ENCODE data around the gene KRT84. TPM values are rescaled to one million over a fixed set of nuclear protein-coding genes. Genes with fewer than 3 reads are reported as not detected.

KRT84 gene
- total RNA-seq, 1 experiment from 2014 or later = not detected

DNA sequence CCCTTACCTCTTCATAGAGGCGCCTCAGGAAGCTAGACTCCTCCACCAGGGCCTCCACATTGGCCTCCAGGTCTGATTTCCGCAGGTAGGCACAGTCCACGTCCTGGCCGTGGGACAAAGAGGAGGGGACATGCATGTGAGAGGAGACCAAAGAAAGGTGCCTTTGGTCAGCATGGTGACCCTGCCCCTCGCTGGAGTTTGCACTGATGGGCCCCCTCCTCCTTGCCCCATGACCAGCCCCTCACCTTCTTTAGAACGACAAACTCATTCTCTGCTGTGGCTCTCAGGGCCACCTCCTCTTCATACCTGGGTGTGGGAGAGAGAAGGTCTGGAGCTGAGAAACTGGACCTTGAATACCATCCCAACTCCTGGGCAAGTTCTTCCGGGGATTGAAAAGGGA, 21.4 kb downstream of the KRT84 start:
- TF ChIP-seq, protein P1, sequence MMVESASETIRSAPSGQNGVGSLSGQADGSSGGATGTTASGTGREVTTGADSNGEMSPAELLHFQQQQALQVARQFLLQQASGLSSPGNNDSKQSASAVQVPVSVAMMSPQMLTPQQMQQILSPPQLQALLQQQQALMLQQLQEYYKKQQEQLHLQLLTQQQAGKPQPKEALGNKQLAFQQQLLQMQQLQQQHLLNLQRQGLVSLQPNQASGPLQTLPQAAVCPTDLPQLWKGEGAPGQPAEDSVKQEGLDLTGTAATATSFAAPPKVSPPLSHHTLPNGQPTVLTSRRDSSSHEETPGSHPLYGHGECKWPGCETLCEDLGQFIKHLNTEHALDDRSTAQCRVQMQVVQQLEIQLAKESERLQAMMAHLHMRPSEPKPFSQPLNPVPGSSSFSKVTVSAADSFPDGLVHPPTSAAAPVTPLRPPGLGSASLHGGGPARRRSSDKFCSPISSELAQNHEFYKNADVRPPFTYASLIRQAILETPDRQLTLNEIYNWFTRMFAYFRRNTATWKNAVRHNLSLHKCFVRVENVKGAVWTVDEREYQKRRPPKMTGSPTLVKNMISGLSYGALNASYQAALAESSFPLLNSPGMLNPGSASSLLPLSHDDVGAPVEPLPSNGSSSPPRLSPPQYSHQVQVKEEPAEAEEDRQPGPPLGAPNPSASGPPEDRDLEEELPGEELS (CRISPR knock-in tag; IDR thresholded peaks at IDR 0.05) = no peak
- TF ChIP-seq SP1 (CRISPR knock-in tag; conservative IDR thresholded peaks at IDR 0.05) = no peak
- TF ChIP-seq, protein P2, sequence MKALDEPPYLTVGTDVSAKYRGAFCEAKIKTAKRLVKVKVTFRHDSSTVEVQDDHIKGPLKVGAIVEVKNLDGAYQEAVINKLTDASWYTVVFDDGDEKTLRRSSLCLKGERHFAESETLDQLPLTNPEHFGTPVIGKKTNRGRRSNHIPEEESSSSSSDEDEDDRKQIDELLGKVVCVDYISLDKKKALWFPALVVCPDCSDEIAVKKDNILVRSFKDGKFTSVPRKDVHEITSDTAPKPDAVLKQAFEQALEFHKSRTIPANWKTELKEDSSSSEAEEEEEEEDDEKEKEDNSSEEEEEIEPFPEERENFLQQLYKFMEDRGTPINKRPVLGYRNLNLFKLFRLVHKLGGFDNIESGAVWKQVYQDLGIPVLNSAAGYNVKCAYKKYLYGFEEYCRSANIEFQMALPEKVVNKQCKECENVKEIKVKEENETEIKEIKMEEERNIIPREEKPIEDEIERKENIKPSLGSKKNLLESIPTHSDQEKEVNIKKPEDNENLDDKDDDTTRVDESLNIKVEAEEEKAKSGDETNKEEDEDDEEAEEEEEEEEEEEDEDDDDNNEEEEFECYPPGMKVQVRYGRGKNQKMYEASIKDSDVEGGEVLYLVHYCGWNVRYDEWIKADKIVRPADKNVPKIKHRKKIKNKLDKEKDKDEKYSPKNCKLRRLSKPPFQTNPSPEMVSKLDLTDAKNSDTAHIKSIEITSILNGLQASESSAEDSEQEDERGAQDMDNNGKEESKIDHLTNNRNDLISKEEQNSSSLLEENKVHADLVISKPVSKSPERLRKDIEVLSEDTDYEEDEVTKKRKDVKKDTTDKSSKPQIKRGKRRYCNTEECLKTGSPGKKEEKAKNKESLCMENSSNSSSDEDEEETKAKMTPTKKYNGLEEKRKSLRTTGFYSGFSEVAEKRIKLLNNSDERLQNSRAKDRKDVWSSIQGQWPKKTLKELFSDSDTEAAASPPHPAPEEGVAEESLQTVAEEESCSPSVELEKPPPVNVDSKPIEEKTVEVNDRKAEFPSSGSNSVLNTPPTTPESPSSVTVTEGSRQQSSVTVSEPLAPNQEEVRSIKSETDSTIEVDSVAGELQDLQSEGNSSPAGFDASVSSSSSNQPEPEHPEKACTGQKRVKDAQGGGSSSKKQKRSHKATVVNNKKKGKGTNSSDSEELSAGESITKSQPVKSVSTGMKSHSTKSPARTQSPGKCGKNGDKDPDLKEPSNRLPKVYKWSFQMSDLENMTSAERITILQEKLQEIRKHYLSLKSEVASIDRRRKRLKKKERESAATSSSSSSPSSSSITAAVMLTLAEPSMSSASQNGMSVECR (CRISPR knock-in tag; IDR thresholded peaks at IDR 0.05; ENCODE audit: borderline replicate concordance) = no peak
- TF ChIP-seq ZNF219 (CRISPR knock-in tag; IDR thresholded peaks at IDR 0.05; ENCODE audit: borderline replicate concordance) = no peak
- no peak for TF ChIP-seq ZNF121 (CRISPR knock-in tag; IDR thresholded peaks at IDR 0.05)
- TF ChIP-seq, protein P3, sequence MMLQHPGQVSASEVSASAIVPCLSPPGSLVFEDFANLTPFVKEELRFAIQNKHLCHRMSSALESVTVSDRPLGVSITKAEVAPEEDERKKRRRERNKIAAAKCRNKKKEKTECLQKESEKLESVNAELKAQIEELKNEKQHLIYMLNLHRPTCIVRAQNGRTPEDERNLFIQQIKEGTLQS (CRISPR knock-in tag; conservative IDR thresholded peaks at IDR 0.05) = no peak
- no peak for TF ChIP-seq HMGA2 (CRISPR knock-in tag; IDR thresholded peaks at IDR 0.05)
- TF ChIP-seq, protein P4, sequence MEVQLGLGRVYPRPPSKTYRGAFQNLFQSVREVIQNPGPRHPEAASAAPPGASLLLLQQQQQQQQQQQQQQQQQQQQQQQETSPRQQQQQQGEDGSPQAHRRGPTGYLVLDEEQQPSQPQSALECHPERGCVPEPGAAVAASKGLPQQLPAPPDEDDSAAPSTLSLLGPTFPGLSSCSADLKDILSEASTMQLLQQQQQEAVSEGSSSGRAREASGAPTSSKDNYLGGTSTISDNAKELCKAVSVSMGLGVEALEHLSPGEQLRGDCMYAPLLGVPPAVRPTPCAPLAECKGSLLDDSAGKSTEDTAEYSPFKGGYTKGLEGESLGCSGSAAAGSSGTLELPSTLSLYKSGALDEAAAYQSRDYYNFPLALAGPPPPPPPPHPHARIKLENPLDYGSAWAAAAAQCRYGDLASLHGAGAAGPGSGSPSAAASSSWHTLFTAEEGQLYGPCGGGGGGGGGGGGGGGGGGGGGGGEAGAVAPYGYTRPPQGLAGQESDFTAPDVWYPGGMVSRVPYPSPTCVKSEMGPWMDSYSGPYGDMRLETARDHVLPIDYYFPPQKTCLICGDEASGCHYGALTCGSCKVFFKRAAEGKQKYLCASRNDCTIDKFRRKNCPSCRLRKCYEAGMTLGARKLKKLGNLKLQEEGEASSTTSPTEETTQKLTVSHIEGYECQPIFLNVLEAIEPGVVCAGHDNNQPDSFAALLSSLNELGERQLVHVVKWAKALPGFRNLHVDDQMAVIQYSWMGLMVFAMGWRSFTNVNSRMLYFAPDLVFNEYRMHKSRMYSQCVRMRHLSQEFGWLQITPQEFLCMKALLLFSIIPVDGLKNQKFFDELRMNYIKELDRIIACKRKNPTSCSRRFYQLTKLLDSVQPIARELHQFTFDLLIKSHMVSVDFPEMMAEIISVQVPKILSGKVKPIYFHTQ (CRISPR knock-in tag; IDR thresholded peaks at IDR 0.05) = no peak
- TF ChIP-seq, protein P5, sequence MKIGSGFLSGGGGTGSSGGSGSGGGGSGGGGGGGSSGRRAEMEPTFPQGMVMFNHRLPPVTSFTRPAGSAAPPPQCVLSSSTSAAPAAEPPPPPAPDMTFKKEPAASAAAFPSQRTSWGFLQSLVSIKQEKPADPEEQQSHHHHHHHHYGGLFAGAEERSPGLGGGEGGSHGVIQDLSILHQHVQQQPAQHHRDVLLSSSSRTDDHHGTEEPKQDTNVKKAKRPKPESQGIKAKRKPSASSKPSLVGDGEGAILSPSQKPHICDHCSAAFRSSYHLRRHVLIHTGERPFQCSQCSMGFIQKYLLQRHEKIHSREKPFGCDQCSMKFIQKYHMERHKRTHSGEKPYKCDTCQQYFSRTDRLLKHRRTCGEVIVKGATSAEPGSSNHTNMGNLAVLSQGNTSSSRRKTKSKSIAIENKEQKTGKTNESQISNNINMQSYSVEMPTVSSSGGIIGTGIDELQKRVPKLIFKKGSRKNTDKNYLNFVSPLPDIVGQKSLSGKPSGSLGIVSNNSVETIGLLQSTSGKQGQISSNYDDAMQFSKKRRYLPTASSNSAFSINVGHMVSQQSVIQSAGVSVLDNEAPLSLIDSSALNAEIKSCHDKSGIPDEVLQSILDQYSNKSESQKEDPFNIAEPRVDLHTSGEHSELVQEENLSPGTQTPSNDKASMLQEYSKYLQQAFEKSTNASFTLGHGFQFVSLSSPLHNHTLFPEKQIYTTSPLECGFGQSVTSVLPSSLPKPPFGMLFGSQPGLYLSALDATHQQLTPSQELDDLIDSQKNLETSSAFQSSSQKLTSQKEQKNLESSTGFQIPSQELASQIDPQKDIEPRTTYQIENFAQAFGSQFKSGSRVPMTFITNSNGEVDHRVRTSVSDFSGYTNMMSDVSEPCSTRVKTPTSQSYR (CRISPR knock-in tag; IDR thresholded peaks at IDR 0.05) = no peak
- no peak for TF ChIP-seq GRHL2 (CRISPR knock-in tag; IDR thresholded peaks at IDR 0.05; ENCODE audit: insufficient replicate concordance, severe bottlenecking)
- H3K9me3 Mint-ChIP-seq = no peaks in the 10 kb centered on the region
- ChIA-PET POLR2A (no interaction called here), CTCF (interaction anchor here (0.8 to 1.5 kb wide), 6 partner anchors 8 to 507 kb away, joined by 3 to 5 read pairs (median 4); no protein-coding TSS in a partner anchor)
- no peaks in the 10 kb centered on the region for H3K36me3 Mint-ChIP-seq
- ATAC-seq (no peak), DNase-seq (ENCODE audit: low spot score) (no peak)
- no peak overlapping the region for H3K4me3 Mint-ChIP-seq
- no peak overlapping the region for H3K27ac Mint-ChIP-seq
- H3K4me1 Mint-ChIP-seq = peaks cover under 1% of the 10 kb centered on the region; the same call in 1 of the 2 replicates
- no peaks in the 10 kb centered on the region for H3K27me3 Mint-ChIP-seq (ENCODE audit: low read depth)

DNA sequence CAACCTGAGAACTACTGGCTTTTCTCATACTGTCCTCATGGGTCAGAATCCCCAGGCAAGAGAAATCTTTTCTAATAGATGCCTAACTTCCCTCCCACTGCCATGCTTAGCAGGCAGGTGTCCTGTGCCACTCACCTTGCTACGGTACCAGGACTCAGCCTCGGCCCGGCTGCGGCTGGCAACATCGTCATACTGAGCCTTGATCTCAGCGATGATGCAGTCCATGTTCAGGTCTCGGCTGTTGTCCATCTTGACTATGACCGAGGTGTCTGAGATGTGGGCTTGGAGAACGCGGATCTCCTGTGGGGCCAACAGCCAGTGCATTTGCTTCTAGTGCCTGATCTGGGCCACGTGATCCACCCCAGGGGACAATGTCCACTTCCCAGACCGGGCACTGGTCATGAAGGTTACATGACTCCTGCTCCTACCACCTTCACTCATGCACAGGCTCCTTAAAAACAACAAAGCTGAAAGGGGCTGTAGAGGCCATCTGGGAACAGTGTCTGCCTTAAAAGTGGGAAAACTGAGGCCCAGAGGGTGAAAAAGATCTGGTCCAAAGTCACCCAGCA, 22.3 kb downstream of the KRT84 start:
- DNase-seq (ENCODE audit: low spot score) (no peak), ATAC-seq (no peak)
- Mint-ChIP-seq H3K9me3 (no peaks in the 10 kb centered on the region), H3K36me3 (no peaks in the 10 kb centered on the region), H3K4me1 (peaks cover 9% of the 10 kb centered on the region; the same call in 1 of the 2 replicates), H3K27me3 (ENCODE audit: low read depth) (no peaks in the 10 kb centered on the region), H3K27ac (no peak overlapping the region), H3K4me3 (no peak overlapping the region)
- ChIA-PET CTCF (interaction anchor here (1.0 to 2.6 kb wide), 2 partner anchors 36 to 508 kb away, joined by 3 to 12 read pairs; no protein-coding TSS in a partner anchor), POLR2A (no interaction called here)
- TF ChIP-seq, protein P6, sequence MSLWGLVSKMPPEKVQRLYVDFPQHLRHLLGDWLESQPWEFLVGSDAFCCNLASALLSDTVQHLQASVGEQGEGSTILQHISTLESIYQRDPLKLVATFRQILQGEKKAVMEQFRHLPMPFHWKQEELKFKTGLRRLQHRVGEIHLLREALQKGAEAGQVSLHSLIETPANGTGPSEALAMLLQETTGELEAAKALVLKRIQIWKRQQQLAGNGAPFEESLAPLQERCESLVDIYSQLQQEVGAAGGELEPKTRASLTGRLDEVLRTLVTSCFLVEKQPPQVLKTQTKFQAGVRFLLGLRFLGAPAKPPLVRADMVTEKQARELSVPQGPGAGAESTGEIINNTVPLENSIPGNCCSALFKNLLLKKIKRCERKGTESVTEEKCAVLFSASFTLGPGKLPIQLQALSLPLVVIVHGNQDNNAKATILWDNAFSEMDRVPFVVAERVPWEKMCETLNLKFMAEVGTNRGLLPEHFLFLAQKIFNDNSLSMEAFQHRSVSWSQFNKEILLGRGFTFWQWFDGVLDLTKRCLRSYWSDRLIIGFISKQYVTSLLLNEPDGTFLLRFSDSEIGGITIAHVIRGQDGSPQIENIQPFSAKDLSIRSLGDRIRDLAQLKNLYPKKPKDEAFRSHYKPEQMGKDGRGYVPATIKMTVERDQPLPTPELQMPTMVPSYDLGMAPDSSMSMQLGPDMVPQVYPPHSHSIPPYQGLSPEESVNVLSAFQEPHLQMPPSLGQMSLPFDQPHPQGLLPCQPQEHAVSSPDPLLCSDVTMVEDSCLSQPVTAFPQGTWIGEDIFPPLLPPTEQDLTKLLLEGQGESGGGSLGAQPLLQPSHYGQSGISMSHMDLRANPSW (CRISPR knock-in tag; conservative IDR thresholded peaks at IDR 0.05; ENCODE audit: low read depth) = no peak
- TF ChIP-seq RELA (CRISPR knock-in tag; IDR thresholded peaks at IDR 0.05; ENCODE audit: borderline replicate concordance) (no peak), TEAD4 (CRISPR knock-in tag; IDR thresholded peaks at IDR 0.05) (no peak), OVOL2 (CRISPR knock-in tag; IDR thresholded peaks at IDR 0.05; ENCODE audit: borderline replicate concordance) (no peak), EMX1 (CRISPR knock-in tag; IDR thresholded peaks at IDR 0.05) (no peak), ZNF671 (CRISPR knock-in tag; IDR thresholded peaks at IDR 0.05) (no peak)
- TF ChIP-seq, protein P7, sequence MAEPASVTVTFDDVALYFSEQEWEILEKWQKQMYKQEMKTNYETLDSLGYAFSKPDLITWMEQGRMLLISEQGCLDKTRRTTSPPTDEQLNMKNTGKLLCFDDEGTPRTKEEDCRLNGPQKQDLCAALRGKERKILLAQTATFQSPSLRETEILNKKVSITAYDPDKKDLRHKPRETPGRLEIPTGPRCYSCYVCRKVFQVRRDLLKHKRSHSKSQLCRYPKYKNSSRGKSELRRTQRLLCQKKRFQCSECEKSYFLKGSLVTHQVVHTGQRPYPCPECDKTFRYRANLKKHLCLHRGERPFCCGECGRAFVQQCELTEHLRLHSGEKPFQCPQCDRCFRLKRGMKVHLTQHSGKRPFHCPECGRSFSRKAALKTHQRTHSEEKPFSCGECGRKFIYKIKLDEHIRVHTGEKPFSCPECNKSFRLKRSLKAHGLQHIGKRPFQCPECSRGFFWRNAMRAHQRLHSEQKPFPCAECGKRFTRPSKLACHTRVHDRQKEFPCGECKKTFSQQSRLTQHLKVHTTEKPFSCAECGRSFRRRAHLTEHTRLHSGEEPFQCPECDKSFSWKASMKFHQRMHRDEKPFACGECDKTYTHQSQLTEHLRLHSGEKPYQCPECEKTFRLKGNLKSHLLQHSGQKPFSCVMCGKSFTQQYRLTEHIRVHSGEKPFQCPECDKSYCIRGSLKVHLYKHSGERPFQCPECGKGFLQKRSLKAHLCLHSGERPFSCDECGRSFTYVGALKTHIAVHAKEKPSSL (CRISPR knock-in tag; conservative IDR thresholded peaks at IDR 0.05) = no peak

Data from WTC11 (cell line).